ENCODE data around the gene AKT3. TPM values are rescaled to one million over a fixed set of nuclear protein-coding genes. Genes with fewer than 3 reads are reported as not detected.
"Not testable (repeated sequence)": the region's sequence is repeated elsewhere in the genome, so short reads cannot be mapped to it uniquely, and the experiment has no call there.

Gene AKT3
- total RNA-seq, 3 donors from 2014 or later (not counting 1 experiment from before 2014, with no cell fraction given) = 135 to 157 (median 136) TPM

- Histone ChIP-seq H3K4me1 (ENCODE audit: control insufficient read depth, insufficient read depth, low read length) (no peaks in the 10 kb centered on the region), H3K36me3 (ENCODE audit: control insufficient read depth, insufficient read depth, low read length) (peaks cover 3% of the 10 kb centered on the region), H3K27me3 (ENCODE audit: control insufficient read depth, insufficient read depth, low read length) (no peaks in the 10 kb centered on the region), H3K9me3 (ENCODE audit: control insufficient read depth, insufficient read depth, low read length) (no peaks in the 10 kb centered on the region), H3K27ac (ENCODE audit: low read length) (no peak overlapping the region), H3K4me3 (ENCODE audit: low read length) (no peak overlapping the region)
- no peaks in the 10 kb centered on the region for H3K36me3 Mint-ChIP-seq
- H3K27ac Mint-ChIP-seq = no peak overlapping the region
- intact Hi-C loops (cut with micrococcal nuclease) = no loop called here
- H3K4me1 Mint-ChIP-seq = peaks cover 21 to 25% of the 10 kb centered on the region in 2 donors
- no peak for TF ChIP-seq CTCF (IDR thresholded peaks at IDR 0.05)
- WGBS (ENCODE audit: insufficient coverage) = 89% methylated on average over 1 of the region's 1 CpG
- DNase-seq (no peak), ATAC-seq (peak in 1 of 3 donors; percentile 37)
- no peak overlapping the region for H3K4me3 Mint-ChIP-seq
- no peaks in the 10 kb centered on the region for H3K9me3 Mint-ChIP-seq
- H3K27me3 Mint-ChIP-seq (ENCODE audit: low read depth in 2 of 2) = no peaks in the 10 kb centered on the region
Observed at GRCh38 chr1:243663651-243664050, 186.4 kb downstream of the AKT3 start.

- H3K27ac ChIP-seq (ENCODE audit: low read length); ATAC-seq; H3K4me3 ChIP-seq (ENCODE audit: low read length); H3K9me3 ChIP-seq (ENCODE audit: control insufficient read depth, insufficient read depth, low read length); intact Hi-C loops (cut with micrococcal nuclease); H3K9me3 Mint-ChIP-seq; H3K36me3 ChIP-seq (ENCODE audit: control insufficient read depth, insufficient read depth, low read length); H3K36me3 Mint-ChIP-seq; H3K27ac Mint-ChIP-seq; H3K4me1 ChIP-seq (ENCODE audit: control insufficient read depth, insufficient read depth, low read length); DNase-seq; H3K27me3 Mint-ChIP-seq (ENCODE audit: low read depth in 2 of 2); H3K27me3 ChIP-seq (ENCODE audit: control insufficient read depth, insufficient read depth, low read length); H3K4me3 Mint-ChIP-seq: not testable (repeated sequence)
- peaks cover 18 to 22% of the 10 kb centered on the region in 2 donors for H3K4me1 Mint-ChIP-seq
- no CpG with 5 or more reads among the region's 1 CpG for WGBS (ENCODE audit: insufficient coverage)
Observed at GRCh38 chr1:243662169-243662568, 187.9 kb downstream of the AKT3 start.

GRCh38 chr1:243658594-243659105, 191.4 kb downstream of the AKT3 start:
- 89% methylated on average over 3 of the region's 4 CpGs for WGBS (ENCODE audit: insufficient coverage)
- intact Hi-C loops (cut with micrococcal nuclease) = no loop called here
- Histone ChIP-seq H3K4me1 (ENCODE audit: control insufficient read depth, insufficient read depth, low read length) (no peaks in the 10 kb centered on the region), H3K4me3 (ENCODE audit: low read length) (no peak overlapping the region), H3K27ac (ENCODE audit: low read length) (no peak overlapping the region), H3K27me3 (ENCODE audit: control insufficient read depth, insufficient read depth, low read length) (no peaks in the 10 kb centered on the region), H3K36me3 (ENCODE audit: control insufficient read depth, insufficient read depth, low read length) (peaks cover 4% of the 10 kb centered on the region), H3K9me3 (ENCODE audit: control insufficient read depth, insufficient read depth, low read length) (no peaks in the 10 kb centered on the region)
- ATAC-seq = no peak
- Mint-ChIP-seq H3K36me3 (no peaks in the 10 kb centered on the region), H3K27ac (no peak overlapping the region), H3K9me3 (no peaks in the 10 kb centered on the region), H3K4me1 (peaks cover 14 to 29% of the 10 kb centered on the region in 2 donors), H3K4me3 (no peak overlapping the region), H3K27me3 (ENCODE audit: low read depth in 2 of 2) (no peaks in the 10 kb centered on the region)
- no peak for DNase-seq
- no peak for TF ChIP-seq CTCF (IDR thresholded peaks at IDR 0.05)

GRCh38 chr1:243657793-243658192, 192.2 kb downstream of the AKT3 start:
- Histone ChIP-seq H3K4me1 (ENCODE audit: control insufficient read depth, insufficient read depth, low read length) (no peaks in the 10 kb centered on the region), H3K27ac (ENCODE audit: low read length) (no peak overlapping the region), H3K36me3 (ENCODE audit: control insufficient read depth, insufficient read depth, low read length) (peaks cover 4% of the 10 kb centered on the region), H3K4me3 (ENCODE audit: low read length) (no peak overlapping the region), H3K9me3 (ENCODE audit: control insufficient read depth, insufficient read depth, low read length) (no peaks in the 10 kb centered on the region), H3K27me3 (ENCODE audit: control insufficient read depth, insufficient read depth, low read length) (no peaks in the 10 kb centered on the region)
- H3K27ac Mint-ChIP-seq = no peak overlapping the region
- intact Hi-C loops (cut with micrococcal nuclease) = no loop called here
- DNase-seq (no peak), ATAC-seq (no peak)
- WGBS (ENCODE audit: insufficient coverage) = no CpG with 5 or more reads among the region's 1 CpG
- H3K27me3 Mint-ChIP-seq (ENCODE audit: low read depth in 2 of 2) = no peaks in the 10 kb centered on the region
- H3K36me3 Mint-ChIP-seq = no peaks in the 10 kb centered on the region
- H3K9me3 Mint-ChIP-seq = no peaks in the 10 kb centered on the region
- no peak overlapping the region for H3K4me3 Mint-ChIP-seq
- peaks cover 14 to 29% of the 10 kb centered on the region in 2 donors for H3K4me1 Mint-ChIP-seq
- no peak for TF ChIP-seq CTCF (IDR thresholded peaks at IDR 0.05)

GRCh38 chr1:243649530-243649929, 200.5 kb downstream of the AKT3 start:
- H3K36me3 Mint-ChIP-seq; H3K27ac ChIP-seq (ENCODE audit: low read length); H3K9me3 ChIP-seq (ENCODE audit: control insufficient read depth, insufficient read depth, low read length); H3K9me3 Mint-ChIP-seq; DNase-seq; ATAC-seq; H3K27me3 ChIP-seq (ENCODE audit: control insufficient read depth, insufficient read depth, low read length); H3K4me3 ChIP-seq (ENCODE audit: low read length); H3K4me3 Mint-ChIP-seq; H3K27ac Mint-ChIP-seq; intact Hi-C loops (cut with micrococcal nuclease); H3K36me3 ChIP-seq (ENCODE audit: control insufficient read depth, insufficient read depth, low read length); H3K27me3 Mint-ChIP-seq (ENCODE audit: low read depth in 2 of 2); H3K4me1 ChIP-seq (ENCODE audit: control insufficient read depth, insufficient read depth, low read length): not testable (repeated sequence)
- 86% methylated on average over 1 of the region's 3 CpGs for WGBS (ENCODE audit: insufficient coverage)
- H3K4me1 Mint-ChIP-seq = peaks cover 0 to 12% of the 10 kb centered on the region in 2 donors
